HCT116 (cell line): ENCODE data around the gene CCSER1. TPM values are rescaled to one million over a fixed set of nuclear protein-coding genes. Genes with fewer than 3 reads are reported as not detected.

Experiments
- ATAC-seq: fragments of 200-7000 bp; cut with Tn5 transposase; 2 replicates; pipeline ENCODE4 v1.9.1; 2020; ENCODE audit warnings: mild to moderate bottlenecking, moderate library complexity
- BruUV-seq: library from RNA; stranded (reverse); fragments of 400-500 nt; replicated peaks from 2 replicates; lab custom pipeline; 2021; lab: Mats Ljungman, UMichigan
- CTCF ChIA-PET: fragments of 300-600 bp; sonication (Branson Sonifier 250); formaldehyde crosslinking; loops from one replicate; lab custom pipeline; 2021; ENCODE audit warnings: antibody characterized with exemption; lab: Charles Lee
- POLR2A ChIA-PET: fragments of 300-600, 350-600 bp; sonication (Branson Sonifier 250); formaldehyde crosslinking; loops from one replicate; lab custom pipeline; 2021; ENCODE audit warnings: antibody characterized with exemption; lab: Charles Lee
- RAD21 ChIA-PET, 2 experiments: fragments of 300-600 bp; sonication (Branson Sonifier 250); formaldehyde crosslinking; loops; one replicate each; lab custom pipeline; 2023; ENCODE audit warnings: low total read pairs in 2 of 2; ENCODE audit not compliant: uncharacterized antibody in 2 of 2, unreplicated experiment in 2 of 2, low non-redundant PET in 1 of 2; lab: Charles Lee
- DNase-seq: peaks from one replicate; pipeline ENCODE4 v3.0.0-alpha.2; 2010; ENCODE audit warnings: low read depth, low spot score
- H2AFZ ChIP-seq: fragments of 200-600 bp; shearing (Covaris generic), sonication (generic); 2 replicates; pipeline ENCODE4 v1.6.1; 2017; ENCODE audit warnings: low read depth, mixed run types, mixed read lengths, antibody characterized with exemption, low read length; ENCODE audit not compliant: poor library complexity, severe bottlenecking
- H3K27ac ChIP-seq: 2 replicates; pipeline ENCODE4 v1.5.1; 2012; ENCODE audit warnings: low read depth, low read length
- H3K27me3 ChIP-seq: fragments of 200-600 bp; sonication (generic); 2 replicates; pipeline ENCODE4 v1.6.1; 2016; ENCODE audit warnings: mixed run types, low read length, mixed read lengths; ENCODE audit not compliant: insufficient read depth
- H3K36me3 ChIP-seq, 2 experiments: fragments of 200-500 bp in 1 of 2; fragments of 200-600 bp in 1 of 2; sonication (Bioruptor generic) in 1 of 2; sonication (generic) in 1 of 2; 2 replicates each; pipeline versions ENCODE4 v1.5.1 to v1.6.1; 2014 to 2016; ENCODE audit warnings: low read length in 2 of 2, inconsistent platforms in 1 of 2, mixed read lengths in 1 of 2, mixed run types in 1 of 2; ENCODE audit not compliant: insufficient read depth in 2 of 2, control insufficient read depth in 1 of 2
- H3K4me1 ChIP-seq, 2 experiments: fragments of 200-600 bp in 1 of 2; sonication (generic) in 1 of 2; 2 replicates each; pipeline versions ENCODE4 v1.5.1 to v1.6.1; 2012 to 2017; ENCODE audit warnings: low read length in 2 of 2, inconsistent platforms in 1 of 2, mild to moderate bottlenecking in 1 of 2, mixed read lengths in 1 of 2, mixed run types in 1 of 2, moderate library complexity in 1 of 2; ENCODE audit not compliant: insufficient read depth in 2 of 2, control insufficient read depth in 1 of 2
- H3K4me2 ChIP-seq: fragments of 200-600 bp; sonication (generic); 2 replicates; pipeline ENCODE4 v1.6.1; 2017; ENCODE audit warnings: mixed run types, low read length, mixed read lengths
- H3K4me3 ChIP-seq, 2 experiments: fragments of 200-600 bp in 1 of 2; sonication (generic) in 1 of 2; replicated peaks in 1 of 2; 2 replicates each; pipeline ENCODE4 v1.5.1; 2011 to 2016; ENCODE audit warnings: low read length in 2 of 2, control low read depth in 1 of 2, low read depth in 1 of 2, mild to moderate bottlenecking in 1 of 2, mixed read lengths in 1 of 2, mixed run types in 1 of 2
- H3K79me2 ChIP-seq: fragments of 200-600 bp; sonication (generic); 2 replicates; pipeline ENCODE4 v1.6.1; 2017; ENCODE audit warnings: mild to moderate bottlenecking, mixed run types, low read length, moderate library complexity, mixed read lengths; ENCODE audit not compliant: insufficient read depth
- H3K9ac ChIP-seq: fragments of 200-600 bp; sonication (generic); 2 replicates; pipeline ENCODE4 v1.6.1; 2016; ENCODE audit warnings: low read length, mixed read lengths
- H3K9me2 ChIP-seq: fragments of 200-600 bp; sonication (generic), shearing (Covaris generic); 2 replicates; pipeline ENCODE4 v1.6.1; 2017; ENCODE audit warnings: mixed run types, mild to moderate bottlenecking, moderate library complexity; ENCODE audit not compliant: insufficient read depth
- H3K9me3 ChIP-seq, 2 experiments: fragments of 200-500 bp in 1 of 2; fragments of 200-600 bp in 1 of 2; sonication (Bioruptor generic) in 1 of 2; sonication (generic) in 1 of 2; 2 replicates each; pipeline ENCODE4 v1.6.1; 2014 to 2017; ENCODE audit warnings: low read length in 2 of 2, mixed read lengths in 2 of 2, inconsistent platforms in 1 of 2, low read depth in 1 of 2, mild to moderate bottlenecking in 1 of 2, mixed run types in 1 of 2, moderate library complexity in 1 of 2; ENCODE audit not compliant: control insufficient read depth in 1 of 2, insufficient read depth in 1 of 2
- H4K20me1 ChIP-seq: fragments of 200-600 bp; sonication (generic), shearing (Covaris generic); 2 replicates; pipeline ENCODE4 v1.6.1; 2017; ENCODE audit warnings: mixed run types, mild to moderate bottlenecking, moderate library complexity; ENCODE audit not compliant: insufficient read depth
- EGR1 ChIP-seq: IDR thresholded peaks from 2 replicates; pipeline ENCODE4 v1.6.1; 2012; ENCODE audit warnings: low read depth
- EZH2 ChIP-seq: fragments of 200-600 bp; sonication (generic); IDR thresholded peaks from 2 replicates; pipeline ENCODE4 v1.6.1; 2017; ENCODE audit warnings: antibody characterized with exemption, mixed run types
- JUND ChIP-seq: IDR thresholded peaks from 2 replicates; pipeline ENCODE4 v1.6.1; 2012
- POLR2A ChIP-seq: IDR thresholded peaks from 2 replicates; pipeline ENCODE4 v1.7.0; 2011; ENCODE audit warnings: borderline replicate concordance; ENCODE audit not compliant: insufficient read depth, insufficient read length; ENCODE audit errors: extremely low read depth
- ZFX ChIP-seq: fragments of 450-650 bp; IDR thresholded peaks from 2 replicates; pipeline ENCODE4 v1.6.1; 2017
- intact Hi-C: fragments of 100-400 bp; cut with micrococcal nuclease; formaldehyde crosslinking; loops from 2 replicates; pipeline ENCODE4 v1.10.0; 2022
- total RNA-seq: library from RNA; stranded (reverse); gene quantifications from one replicate; pipeline ENCODE4 v1.2.1, GENCODE V29; 2021; ENCODE audit not compliant: unreplicated experiment

CCSER1 gene
- total RNA-seq, 1 experiment from 2014 or later = 6.7 TPM

GRCh38 chr4:91636083-91636482 is 1508.9 kb downstream of the CCSER1 start:
- Histone ChIP-seq H3K9ac (no peak overlapping the region), H2AFZ (no peak overlapping the region), H3K4me3 (no peak overlapping the region), H3K79me2 (no peaks in the 10 kb centered on the region), H3K27ac (no peak overlapping the region), H3K36me3 (no peaks in the 10 kb centered on the region), H3K27me3 (no peaks in the 10 kb centered on the region), H3K9me2 (0 out of 2 replicates have a peak, but pooled peaks cover 7% of the 10 kb centered on the region), H3K4me1 (no peaks in the 10 kb centered on the region), H3K4me2 (no peak overlapping the region), H4K20me1 (no peaks in the 10 kb centered on the region), H3K9me3 (no peaks in the 10 kb centered on the region)
- RAD21 ChIA-PET = no interaction called here
- CTCF ChIA-PET = no interaction called here
- no peak for DNase-seq
- TF ChIP-seq ZFX = no peak
- TF ChIP-seq EGR1 = no peak
- TF ChIP-seq POLR2A = no peak
- no peak for TF ChIP-seq EZH2
- no peak for TF ChIP-seq JUND
- ATAC-seq = no peak
- POLR2A ChIA-PET = no interaction called here
- BruUV-seq = no TSS peak
- intact Hi-C loops = no loop called here

Other genes with a start within 250 kb of the CCSER1 start
- gene MMRN1, start 232.5 kb upstream of the CCSER1 start, total RNA-seq = 0.12 TPM